Esophagus muscularis mucosa (tissue), 4 donors: ENCODE measurements around the gene NARF. TPM values are rescaled to one million over a fixed set of nuclear protein-coding genes. Genes with fewer than 3 reads are reported as not detected.

Source experiments
- DNase-seq: peaks from one replicate; pipeline ENCODE4 v3.0.0-alpha.2; 2017; ENCODE audit errors: extremely low spot score
- H3K27ac ChIP-seq, 4 donors: fragments of 200-600 bp; sonication (generic); replicated peaks in 1 of 4; 1 replicate in 3 of 4; 2 replicates in 1 of 4; pipeline ENCODE4 v1.5.1; 2016 to 2019; ENCODE audit warnings: mild to moderate bottlenecking in 1 of 4
- H3K27me3 ChIP-seq, 4 donors: fragments of 200-600 bp; sonication (generic); one replicate each; pipeline versions ENCODE4 v1.5.1 to v1.6.0; 2016 to 2019
- H3K36me3 ChIP-seq, 4 donors: fragments of 200-600 bp; sonication (generic); one replicate each; pipeline ENCODE4 v1.5.1; 2016 to 2019
- H3K4me1 ChIP-seq, 4 donors: fragments of 200-600 bp; sonication (generic); one replicate each; pipeline ENCODE4 v1.5.1; 2016 to 2019
- H3K4me3 ChIP-seq, 4 donors: fragments of 200-600 bp; sonication (generic); 1 replicate in 2 of 4; 2 replicates in 2 of 4; pipeline ENCODE4 v1.5.1; 2016 to 2019; ENCODE audit warnings: mild to moderate bottlenecking in 4 of 4, moderate library complexity in 1 of 4
- H3K9me3 ChIP-seq, 4 donors: fragments of 200-600 bp; sonication (generic); 1 replicate in 3 of 4; 2 replicates in 1 of 4; pipeline ENCODE4 v1.5.1; 2016 to 2019
- EP300 ChIP-seq: sonication (generic); formaldehyde crosslinking; IDR thresholded peaks from one replicate; pipeline ENCODE4 v1.6.1; 2017; ENCODE audit warnings: antibody characterized with exemption
- POLR2A ChIP-seq: fragments of 450-650 bp; IDR thresholded peaks from one replicate; pipeline ENCODE4 v1.6.1; 2017; ENCODE audit warnings: antibody characterized with exemption, moderate library complexity, mild to moderate bottlenecking, low read depth
- POLR2AphosphoS5 ChIP-seq, 2 donors: sonication (generic); formaldehyde crosslinking; IDR thresholded peaks; one replicate each; pipeline ENCODE4 v1.6.1; 2017; ENCODE audit warnings: antibody characterized with exemption in 2 of 2
- WGBS: methylation state at CpG from one replicate; pipeline ENCODE4 v1.1.5; 2018; 5-methylcytosine and 5-hydroxymethylcytosine counted together
- intact Hi-C: fragments of 100-400 bp; cut with DNase I; formaldehyde crosslinking; loops from one replicate; pipeline ENCODE4 v1.15.1; 2023
- total RNA-seq, 4 donors: library from RNA; depleted of rRNA; stranded (reverse); fragments of >200 nt; gene quantifications; one replicate each; pipeline versions ENCODE4 v1.1.0 to v1.2.1, GENCODE V29; 2016
- TF ChIP-seq, protein P1 (sequence below), 3 experiments: fragments of 200-600 bp in 2 of 3; fragments of 450-650 bp in 1 of 3; sonication (generic) in 2 of 3; IDR thresholded peaks; one replicate each; pipeline ENCODE4 v1.5.1; 2017 to 2019; ENCODE audit warnings: antibody characterized with exemption in 3 of 3, mild to moderate bottlenecking in 2 of 3, moderate library complexity in 1 of 3

Gene NARF
- total RNA-seq, 4 donors from 2014 or later, result 26.2 to 30.9 (median 29.3) TPM

GRCh38 chr17:82492643-82493225 is 34.2 kb downstream of the NARF start:
- Histone ChIP-seq H3K4me3 (no peak overlapping the region), H3K9me3 (no peaks in the 10 kb centered on the region), H3K27me3 (no peaks in the 10 kb centered on the region), H3K4me1 (peaks cover 34 to 59% (median 54%) of the 10 kb centered on the region in 4 donors), H3K27ac (peak overlapping the region; percentile 41 to 95 (median 90)), H3K36me3 (peaks cover 4 to 16% (median 9%) of the 10 kb centered on the region in 4 donors)
- TF ChIP-seq POLR2AphosphoS5 (IDR thresholded peaks at IDR 0.05) (no peak), POLR2A (no peak), EP300 (no peak)
- 59% methylated on average over 11 of the region's 13 CpGs for WGBS
- DNase-seq, result no peak
- intact Hi-C loops, result loop anchor here (5.0 kb wide), 1 partner anchor 35 kb away; no protein-coding TSS in a partner anchor

DNA sequence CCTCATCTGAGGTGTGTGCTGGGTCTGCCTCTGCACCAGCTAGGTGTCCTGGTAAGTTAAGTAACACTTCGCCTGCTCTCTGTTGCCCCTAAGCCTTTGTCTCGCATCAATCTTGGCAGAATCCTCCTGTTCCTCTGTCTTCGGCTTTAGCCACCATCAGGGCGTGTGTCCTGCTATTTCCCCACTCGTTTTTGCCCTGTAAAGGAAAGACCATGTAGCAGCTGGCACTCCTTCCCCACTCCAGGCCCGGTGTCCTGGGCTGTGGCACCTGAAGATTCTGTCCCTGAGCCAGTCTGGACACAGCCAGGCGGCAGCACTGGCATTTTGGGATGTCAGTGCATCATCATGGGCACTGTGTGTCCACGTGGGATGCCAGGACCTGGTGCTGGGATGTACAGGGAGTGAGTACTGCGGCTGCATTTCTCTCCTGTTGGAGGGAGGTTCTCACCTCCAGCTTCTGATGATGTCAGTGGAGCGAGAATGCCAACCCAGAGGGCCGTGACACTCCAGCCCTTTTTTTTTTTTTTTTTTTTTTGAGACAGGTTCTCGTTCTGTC is 34.8 kb downstream of the NARF start:
- Histone ChIP-seq H3K36me3 (peaks cover 0 to 11% (median 3%) of the 10 kb centered on the region in 4 donors), H3K4me3 (no peak overlapping the region), H3K4me1 (peaks cover 35 to 60% (median 55%) of the 10 kb centered on the region in 4 donors), H3K27me3 (no peaks in the 10 kb centered on the region), H3K9me3 (no peaks in the 10 kb centered on the region), H3K27ac (peak overlapping the region; percentile 41 to 95 (median 90))
- TF ChIP-seq, protein P1, sequence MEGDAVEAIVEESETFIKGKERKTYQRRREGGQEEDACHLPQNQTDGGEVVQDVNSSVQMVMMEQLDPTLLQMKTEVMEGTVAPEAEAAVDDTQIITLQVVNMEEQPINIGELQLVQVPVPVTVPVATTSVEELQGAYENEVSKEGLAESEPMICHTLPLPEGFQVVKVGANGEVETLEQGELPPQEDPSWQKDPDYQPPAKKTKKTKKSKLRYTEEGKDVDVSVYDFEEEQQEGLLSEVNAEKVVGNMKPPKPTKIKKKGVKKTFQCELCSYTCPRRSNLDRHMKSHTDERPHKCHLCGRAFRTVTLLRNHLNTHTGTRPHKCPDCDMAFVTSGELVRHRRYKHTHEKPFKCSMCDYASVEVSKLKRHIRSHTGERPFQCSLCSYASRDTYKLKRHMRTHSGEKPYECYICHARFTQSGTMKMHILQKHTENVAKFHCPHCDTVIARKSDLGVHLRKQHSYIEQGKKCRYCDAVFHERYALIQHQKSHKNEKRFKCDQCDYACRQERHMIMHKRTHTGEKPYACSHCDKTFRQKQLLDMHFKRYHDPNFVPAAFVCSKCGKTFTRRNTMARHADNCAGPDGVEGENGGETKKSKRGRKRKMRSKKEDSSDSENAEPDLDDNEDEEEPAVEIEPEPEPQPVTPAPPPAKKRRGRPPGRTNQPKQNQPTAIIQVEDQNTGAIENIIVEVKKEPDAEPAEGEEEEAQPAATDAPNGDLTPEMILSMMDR (IDR thresholded peaks at IDR 0.05), result no peak
- no peak for TF ChIP-seq POLR2AphosphoS5 (IDR thresholded peaks at IDR 0.05)
- TF ChIP-seq POLR2A, result no peak
- no peak for TF ChIP-seq EP300
- WGBS, result 80% methylated on average over 12 of the region's 12 CpGs
- DNase-seq, result no peak
- intact Hi-C loops, result loop anchor here (5.0 kb wide), 1 partner anchor 34 kb away; no protein-coding TSS in a partner anchor

GRCh38 chr17:82494236-82495055 is 35.9 kb downstream of the NARF start:
- DNase-seq, result peak; percentile 98
- intact Hi-C loops, result loop anchor here (5.0 kb wide), 1 partner anchor 33 kb away; no protein-coding TSS in a partner anchor
- Histone ChIP-seq H3K36me3 (peaks cover 0 to 2% (median 0%) of the 10 kb centered on the region in 4 donors), H3K27me3 (no peaks in the 10 kb centered on the region), H3K4me1 (peaks cover 24 to 51% (median 49%) of the 10 kb centered on the region in 4 donors), H3K9me3 (no peaks in the 10 kb centered on the region), H3K27ac (peak overlapping the region; percentile 86 to 95 (median 95)), H3K4me3 (peak overlapping the region in 1 of 4 donors; percentile 13)
- TF ChIP-seq, protein P1 (IDR thresholded peaks at IDR 0.05), result peak; percentile 87 to 98 (median 94)
- TF ChIP-seq POLR2A, result no peak
- no peak for TF ChIP-seq EP300
- TF ChIP-seq POLR2AphosphoS5 (IDR thresholded peaks at IDR 0.05), result peak; percentile 58 to 86
- 7% methylated on average over 11 of the region's 17 CpGs for WGBS

DNA sequence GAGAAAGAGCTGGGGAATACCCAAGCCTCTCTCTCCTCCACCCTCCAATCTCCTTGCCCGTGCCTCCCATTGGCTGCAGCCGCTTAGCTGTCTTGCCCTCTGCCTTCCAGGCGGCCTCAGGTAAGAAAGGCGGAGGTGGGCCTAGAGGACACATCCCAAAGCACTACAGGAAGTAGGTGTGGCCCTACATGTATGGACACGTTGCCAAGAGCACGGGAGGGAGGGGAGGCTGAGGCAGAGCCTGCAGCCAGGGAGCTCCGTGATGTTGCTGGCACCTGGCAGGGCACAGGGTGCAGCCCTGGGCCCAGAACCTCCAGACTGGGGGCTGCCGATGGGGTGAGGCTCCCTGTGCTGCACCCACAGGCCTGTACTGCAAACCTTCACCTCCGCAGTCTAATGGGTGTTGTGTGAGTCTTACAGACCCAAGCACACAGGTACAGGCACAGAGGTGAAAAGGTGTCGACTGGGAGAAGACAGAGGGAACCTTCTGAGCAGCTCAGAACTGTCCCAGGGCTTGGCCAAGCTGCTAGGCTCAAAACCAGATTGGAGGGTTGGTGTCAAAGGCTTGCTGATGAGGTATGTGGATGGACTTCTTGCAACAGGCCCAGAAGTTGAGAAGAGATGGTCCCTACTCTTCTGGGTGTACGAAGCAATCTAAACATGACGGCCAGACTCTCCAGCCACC is 37.4 kb downstream of the NARF start:
- H3K36me3 ChIP-seq, result no peaks in the 10 kb centered on the region
- no peaks in the 10 kb centered on the region for H3K9me3 ChIP-seq
- TF ChIP-seq POLR2AphosphoS5 (IDR thresholded peaks at IDR 0.05) (no peak), POLR2A (no peak), EP300 (no peak)
- TF ChIP-seq, protein P1 (IDR thresholded peaks at IDR 0.05), result no peak
- intact Hi-C loops, result loop anchor here (2.0 kb wide), 1 partner anchor 59 kb away; no protein-coding TSS in a partner anchor
- H3K4me1 ChIP-seq, result peaks cover 20 to 48% (median 46%) of the 10 kb centered on the region in 4 donors
- no peak overlapping the region for H3K4me3 ChIP-seq
- DNase-seq, result no peak
- 44% methylated on average over 4 of the region's 12 CpGs for WGBS
- no peaks in the 10 kb centered on the region for H3K27me3 ChIP-seq
- peak overlapping the region; percentile 86 to 95 (median 95) for H3K27ac ChIP-seq
